Neutrophil (primary cell): ENCODE results near the gene BCAN.

Experiments
- H3K27ac ChIP-seq: fragments of 200-600 bp; sonication (generic); 2 replicates; pipeline ENCODE4 v1.5.1; 2016; ENCODE audit warnings: mild to moderate bottlenecking, moderate library complexity
- H3K27me3 ChIP-seq: fragments of 200-600 bp; sonication (generic); 2 replicates; pipeline ENCODE4 v1.6.0; 2016; ENCODE audit warnings: mild to moderate bottlenecking
- H3K36me3 ChIP-seq: fragments of 200-600 bp; sonication (generic); 2 replicates; pipeline ENCODE4 v1.5.1; 2017
- H3K4me1 ChIP-seq, 2 experiments: fragments of 200-600 bp in 1 of 2; sonication (generic) in 1 of 2; 1 replicate in 1 of 2; 2 replicates in 1 of 2; pipeline versions ENCODE4 v1.5.1 to v1.6.1; 2013 to 2016; ENCODE audit warnings: low read depth in 1 of 2, low read length in 1 of 2, mild to moderate bottlenecking in 1 of 2, moderate library complexity in 1 of 2; ENCODE audit not compliant: control insufficient read depth in 1 of 2, insufficient read depth in 1 of 2
- H3K4me3 ChIP-seq, 2 experiments: fragments of 200-600 bp in 1 of 2; sonication (generic) in 1 of 2; 1 replicate in 1 of 2; 2 replicates in 1 of 2; pipeline ENCODE4 v1.5.1; 2013 to 2016; ENCODE audit warnings: low read depth in 1 of 2, low read length in 1 of 2, mild to moderate bottlenecking in 1 of 2, moderate library complexity in 1 of 2
- H3K9me3 ChIP-seq: fragments of 200-600 bp; sonication (generic); 2 replicates; pipeline ENCODE4 v1.5.1; 2016
- CTCF ChIP-seq: fragments of 200-600 bp; sonication (generic); IDR thresholded peaks from 2 replicates; pipeline ENCODE4 v1.5.1; 2016; ENCODE audit warnings: antibody characterized with exemption

BCAN gene

GRCh38 chr1:156704930-156705320 is 63.0 kb downstream of the BCAN start:
- no peaks in the 10 kb centered on the region for H3K36me3 ChIP-seq
- H3K4me3 ChIP-seq: no peak overlapping the region
- H3K4me1 ChIP-seq: peaks cover 0 to 11% of the 10 kb centered on the region in 2 experiments
- no peak overlapping the region for H3K27ac ChIP-seq
- peaks cover 98% of the 10 kb centered on the region for H3K27me3 ChIP-seq
- H3K9me3 ChIP-seq: no peaks in the 10 kb centered on the region
- no peak for TF ChIP-seq CTCF

- no peak for TF ChIP-seq CTCF
- no peak within 1 kb of the TSS for H3K4me3 ChIP-seq
- H3K4me1 ChIP-seq: peaks cover 0 to 11% of the 10 kb centered on the region in 2 experiments
- H3K27me3 ChIP-seq: peaks cover 96% of the 10 kb centered on the region
- H3K27ac ChIP-seq: no peak within 1 kb of the TSS
- no peaks in the 10 kb centered on the region for H3K9me3 ChIP-seq
- no peaks in the 10 kb centered on the region for H3K36me3 ChIP-seq
These were observed 63.5 kb downstream of the BCAN start, which contains the start of gene CRABP2 for GRCh38 chr1:156705321-156705917. TSS of gene CRABP2 (minus strand) at chr1:156705583. CDS start at chr1:156705446, 137 bp downstream.

GRCh38 chr1:156705918-156706656 is 64.2 kb downstream of the BCAN start:
- TF ChIP-seq CTCF: peak; percentile 37
- no peak overlapping the region for H3K4me3 ChIP-seq
- no peaks in the 10 kb centered on the region for H3K9me3 ChIP-seq
- H3K27me3 ChIP-seq: peaks cover 90% of the 10 kb centered on the region
- H3K4me1 ChIP-seq: peaks cover 0 to 11% of the 10 kb centered on the region in 2 experiments
- H3K27ac ChIP-seq: no peak overlapping the region
- H3K36me3 ChIP-seq: no peaks in the 10 kb centered on the region

GRCh38 chr1:156706657-156707416 is 64.9 kb downstream of the BCAN start:
- Histone ChIP-seq H3K4me1 (peaks cover 0 to 11% of the 10 kb centered on the region in 2 experiments), H3K27me3 (peaks cover 82% of the 10 kb centered on the region), H3K4me3 (no peak overlapping the region), H3K27ac (no peak overlapping the region), H3K36me3 (no peaks in the 10 kb centered on the region), H3K9me3 (no peaks in the 10 kb centered on the region)
- no peak for TF ChIP-seq CTCF

GRCh38 chr1:156707417-156708217 is 65.7 kb downstream of the BCAN start:
- peaks cover 0 to 11% of the 10 kb centered on the region in 2 experiments for H3K4me1 ChIP-seq
- H3K4me3 ChIP-seq: no peak overlapping the region
- H3K9me3 ChIP-seq: no peaks in the 10 kb centered on the region
- TF ChIP-seq CTCF: no peak
- H3K36me3 ChIP-seq: peaks cover 7% of the 10 kb centered on the region
- H3K27me3 ChIP-seq: peaks cover 74% of the 10 kb centered on the region
- H3K27ac ChIP-seq: no peak overlapping the region
